Midbrain (tissue), 1 donor: ENCODE results near the gene DMRTA2.
A peak's percentile ranks its signal among the peaks of the same experiment; 100 is the strongest.

Experiments used
- DNase-seq: peaks from one replicate; lab custom pipeline; 2025; lab: John Stamatoyannopoulos, UW

Gene DMRTA2

DNA sequence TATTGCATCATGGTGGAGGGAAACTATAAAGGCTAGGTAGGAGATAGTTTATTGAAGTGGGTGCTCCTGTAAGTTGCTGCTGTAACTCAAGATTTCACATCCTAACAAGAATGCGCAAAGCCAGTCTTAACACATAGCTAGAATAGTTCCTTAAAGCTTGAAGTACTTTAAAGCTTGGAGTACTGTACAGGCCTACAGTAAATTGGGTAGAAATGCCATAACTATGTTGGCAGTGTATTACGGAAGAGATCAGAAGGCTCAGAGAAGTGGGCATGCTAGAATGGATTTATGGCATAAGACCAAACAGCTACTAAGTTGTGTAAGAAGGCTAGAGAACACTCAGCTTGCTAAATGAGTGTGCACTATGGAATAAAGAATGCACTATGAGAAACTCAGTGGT, 44.5 kb downstream of the DMRTA2 start:
- DNase-seq, result no peak

DNA sequence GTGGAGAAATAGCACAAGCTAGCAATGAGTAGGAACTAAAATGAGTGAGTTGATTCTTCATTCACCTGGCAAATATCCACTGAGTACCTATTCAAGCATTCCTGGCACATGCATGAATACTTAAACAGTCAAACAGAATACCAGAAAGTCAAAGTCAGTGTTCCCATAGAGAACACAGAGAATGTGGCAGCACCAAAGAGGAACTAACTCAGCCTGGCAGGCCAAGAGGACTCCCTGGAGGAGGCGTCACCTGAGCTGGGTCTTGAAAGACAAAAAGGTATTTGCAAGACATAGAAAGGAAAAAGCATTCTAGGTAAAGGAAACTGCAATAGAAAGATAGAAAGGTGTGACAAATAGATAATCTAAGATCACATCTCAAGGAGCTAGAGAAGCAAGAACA, 49.7 kb downstream of the DMRTA2 start:
- no peak for DNase-seq

DNA sequence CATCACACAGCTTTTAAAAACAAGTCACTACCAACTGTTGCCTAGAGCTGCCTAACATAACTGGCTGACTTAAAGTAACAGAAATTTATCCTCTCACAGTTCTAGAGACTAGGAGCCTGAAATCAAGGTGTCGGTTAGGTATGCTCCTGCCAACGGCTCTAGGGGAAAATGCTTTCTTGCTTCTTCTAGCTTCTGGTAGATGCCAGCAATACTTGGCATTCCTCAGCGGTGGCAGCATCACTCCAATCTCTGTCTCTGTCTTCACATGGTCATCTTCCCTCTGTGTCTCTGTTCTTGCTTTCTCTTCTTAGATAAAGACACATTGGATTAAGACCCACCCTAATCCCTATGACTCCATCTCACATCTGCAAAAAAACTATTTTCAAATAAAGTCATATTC, 51.5 kb downstream of the DMRTA2 start:
- DNase-seq, result no peak

DNA sequence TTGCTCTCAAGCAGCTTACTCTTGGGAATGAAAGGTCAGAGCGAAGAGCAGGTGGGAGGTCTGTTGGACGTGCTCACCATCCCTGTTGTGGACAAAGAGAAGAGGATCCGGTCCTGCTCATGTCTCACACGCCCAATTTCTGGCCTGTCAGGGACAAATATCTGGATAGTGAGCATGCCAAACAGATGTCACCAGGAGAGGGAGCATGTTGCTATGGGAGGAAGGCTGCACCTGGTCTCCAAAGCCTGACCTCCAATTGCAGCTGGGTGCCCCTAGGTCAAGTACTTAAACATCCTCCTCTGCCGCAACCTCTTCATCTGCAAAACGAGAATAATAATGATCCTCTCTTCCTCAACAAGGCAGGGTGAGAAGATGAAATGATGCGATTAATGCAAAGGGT, 53.4 kb downstream of the DMRTA2 start:
- DNase-seq, result no peak

DNA sequence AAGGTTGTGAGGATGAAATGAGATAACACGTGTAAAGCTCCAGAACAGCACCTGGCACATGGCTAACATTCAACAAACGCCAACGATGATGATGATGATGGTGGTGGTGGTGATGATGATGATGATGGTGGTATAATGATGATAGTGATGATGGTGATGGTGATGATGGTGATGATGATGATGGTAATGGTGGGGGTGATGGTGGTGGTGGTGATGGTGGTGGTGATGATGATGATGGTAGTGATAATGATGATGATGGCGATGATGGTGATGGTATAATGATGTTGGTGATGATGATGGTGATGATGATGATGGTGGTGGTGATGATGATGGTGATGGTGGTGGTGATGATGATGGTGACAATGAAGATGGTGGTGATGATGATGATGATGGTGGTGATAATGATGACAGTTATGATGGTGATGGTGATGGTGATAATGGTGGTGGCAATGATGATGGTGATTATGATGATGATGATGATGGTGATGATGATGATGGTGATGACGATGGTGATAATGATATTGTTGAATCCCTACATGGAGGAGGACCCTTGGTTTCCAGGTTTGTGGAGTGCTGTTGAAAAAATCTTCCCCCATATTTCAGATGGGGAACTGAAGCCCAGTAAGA, 54.1 kb downstream of the DMRTA2 start:
- DNase-seq, result no peak

DNA sequence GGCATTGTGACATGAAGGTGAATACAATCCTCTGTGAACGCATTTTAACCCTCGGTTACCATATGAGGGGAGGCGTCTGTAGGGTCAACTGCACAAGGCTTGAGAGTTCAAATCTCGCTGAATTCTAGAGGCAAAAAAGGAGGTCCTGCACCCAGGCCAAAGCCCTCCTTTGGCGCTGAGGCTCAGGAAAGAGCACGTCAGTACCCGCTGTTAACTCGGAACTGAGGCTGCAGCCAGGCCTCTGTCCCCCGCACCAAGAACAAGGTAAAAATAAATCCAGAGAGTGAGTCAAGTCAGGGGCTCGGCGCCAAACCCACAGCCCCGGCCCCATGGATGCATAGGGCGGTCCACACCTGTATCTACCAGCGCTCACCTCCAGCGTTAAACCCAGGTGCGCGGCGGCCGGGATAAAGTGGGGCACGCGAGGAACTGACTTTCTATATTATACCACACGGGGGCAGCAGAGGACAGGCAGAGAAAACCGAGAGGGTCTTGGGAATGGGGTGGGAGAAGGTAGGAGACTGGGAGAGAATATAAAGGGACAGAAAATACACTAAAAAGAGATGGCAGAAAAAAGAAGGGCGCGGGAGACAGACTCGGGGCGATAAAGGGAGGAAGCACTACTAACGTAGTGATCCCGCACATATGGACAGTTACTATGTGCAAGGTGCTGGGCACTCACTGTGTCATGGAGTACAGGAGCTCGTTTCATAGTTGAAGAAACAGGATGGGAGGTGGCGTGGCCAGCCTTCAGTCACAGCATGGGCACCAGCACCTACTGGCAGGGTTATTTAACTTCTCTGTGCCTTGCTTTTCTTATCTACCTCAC, 54.9 kb downstream of the DMRTA2 start:
- DNase-seq, result peak; percentile 45
